GM21360 (cell line): Measurements from ENCODE around the gene TRAK1.

Source experiments
- ATAC-seq: cut with Tn5 transposase; IDR thresholded peaks from one replicate; pipeline ENCODE4 v1.9.1; 2021; ENCODE audit warnings: mild to moderate bottlenecking, moderate library complexity; ENCODE audit not compliant: unreplicated experiment

The TRAK1 gene

GRCh38 chr3:42194943-42195510 lies 103.9 kb downstream of the TRAK1 start:
- no peak for ATAC-seq

- peak; percentile 55 for ATAC-seq
Observed at GRCh38 chr3:42195879-42196330, 104.7 kb downstream of the TRAK1 start.

DNA sequence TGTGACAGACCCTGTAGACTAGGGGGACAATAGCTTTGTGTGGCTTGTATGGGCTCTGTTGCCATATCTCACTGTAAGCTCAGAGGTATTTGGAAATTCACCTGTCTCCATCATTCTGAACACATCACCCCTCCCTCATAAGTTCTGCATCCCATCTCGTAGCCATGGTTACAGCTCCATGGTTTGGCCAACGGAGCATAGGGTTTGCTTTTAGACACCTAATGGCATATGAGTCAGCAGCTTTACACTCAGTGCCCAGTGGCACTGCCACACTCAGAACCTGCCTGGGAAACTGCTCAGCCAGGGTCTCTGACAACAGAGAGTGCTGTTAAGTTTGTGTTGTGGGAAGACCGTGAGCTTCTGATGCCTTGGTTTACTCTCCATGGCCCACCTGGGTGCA lies 107.6 kb downstream of the TRAK1 start:
- ATAC-seq = no peak

DNA sequence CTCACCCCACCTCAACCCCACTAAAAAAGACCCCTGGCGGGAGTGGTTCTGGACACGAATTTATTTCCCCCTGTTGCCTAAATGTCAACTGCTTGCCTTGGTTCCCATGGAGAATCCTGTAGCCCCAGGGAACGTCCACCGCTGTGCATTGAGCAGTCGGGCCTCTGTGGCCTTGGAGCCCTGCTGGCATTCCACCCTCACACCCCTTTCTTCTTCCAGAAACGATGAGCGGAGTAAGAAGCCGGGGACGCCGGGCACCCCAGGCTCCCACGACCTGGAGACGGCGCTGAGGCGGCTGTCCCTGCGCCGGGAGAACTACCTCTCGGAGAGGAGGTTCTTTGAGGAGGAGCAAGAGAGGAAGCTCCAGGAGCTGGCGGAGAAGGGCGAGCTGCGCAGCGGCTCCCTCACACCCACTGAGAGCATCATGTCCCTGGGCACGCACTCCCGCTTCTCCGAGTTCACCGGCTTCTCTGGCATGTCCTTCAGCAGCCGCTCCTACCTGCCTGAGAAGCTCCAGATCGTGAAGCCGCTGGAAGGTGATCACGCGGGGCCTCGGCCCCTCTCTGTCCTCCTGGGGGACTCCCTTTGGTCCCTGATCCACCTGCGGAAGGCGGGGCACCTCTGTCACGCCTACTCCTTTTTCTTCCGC lies 111.2 kb downstream of the TRAK1 start:
- no peak for ATAC-seq

- no peak for ATAC-seq
Observed at GRCh38 chr3:42204867-42205599, 113.9 kb downstream of the TRAK1 start.

DNA sequence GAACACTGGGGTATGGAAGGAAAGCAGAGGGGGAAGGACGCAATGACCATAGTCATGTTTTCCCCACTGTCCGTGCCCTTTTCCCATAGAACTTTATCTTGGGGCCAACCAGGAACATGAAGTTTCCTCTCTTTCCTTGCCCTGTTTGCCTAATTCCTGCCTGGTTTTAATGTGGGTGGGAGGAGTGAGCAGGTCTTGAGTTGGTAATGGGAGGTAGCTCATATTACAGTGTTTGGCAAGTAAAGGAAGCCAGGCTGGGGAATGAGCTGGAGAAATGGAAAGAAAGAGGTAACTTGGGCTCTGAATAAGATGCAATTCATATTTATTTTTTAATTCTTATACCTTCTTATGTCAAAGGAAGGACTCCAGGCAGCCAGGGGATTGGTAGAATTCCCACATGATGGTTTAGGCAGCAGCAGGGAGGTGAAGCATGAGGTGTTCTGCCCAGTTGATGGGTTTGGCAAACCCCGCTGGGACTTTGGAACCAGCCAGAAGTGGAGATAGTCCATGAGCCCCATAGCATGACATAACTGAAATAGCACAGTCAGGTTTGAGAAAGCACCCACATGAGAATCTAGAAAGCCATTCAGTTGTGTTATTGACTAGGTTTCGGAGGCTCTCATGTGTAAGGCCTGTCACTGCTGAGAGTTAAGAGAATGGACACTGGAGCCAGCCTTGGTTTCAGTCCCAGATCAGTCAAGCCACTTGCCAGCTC lies 114.8 kb downstream of the TRAK1 start:
- ATAC-seq = peak; percentile 95

GRCh38 chr3:42209917-42210316 lies 118.8 kb downstream of the TRAK1 start:
- ATAC-seq = no peak

GRCh38 chr3:42210726-42211125 lies 119.6 kb downstream of the TRAK1 start:
- no peak for ATAC-seq

- no peak for ATAC-seq
Observed at GRCh38 chr3:42213417-42213816, 122.3 kb downstream of the TRAK1 start.

GRCh38 chr3:42214064-42214463 lies 122.9 kb downstream of the TRAK1 start:
- peak; percentile 20 for ATAC-seq

GRCh38 chr3:42214565-42215283 lies 123.6 kb downstream of the TRAK1 start:
- ATAC-seq = peak; percentile 52

- ATAC-seq = peak; percentile 45
Observed at GRCh38 chr3:42216302-42216701, 125.1 kb downstream of the TRAK1 start.

DNA sequence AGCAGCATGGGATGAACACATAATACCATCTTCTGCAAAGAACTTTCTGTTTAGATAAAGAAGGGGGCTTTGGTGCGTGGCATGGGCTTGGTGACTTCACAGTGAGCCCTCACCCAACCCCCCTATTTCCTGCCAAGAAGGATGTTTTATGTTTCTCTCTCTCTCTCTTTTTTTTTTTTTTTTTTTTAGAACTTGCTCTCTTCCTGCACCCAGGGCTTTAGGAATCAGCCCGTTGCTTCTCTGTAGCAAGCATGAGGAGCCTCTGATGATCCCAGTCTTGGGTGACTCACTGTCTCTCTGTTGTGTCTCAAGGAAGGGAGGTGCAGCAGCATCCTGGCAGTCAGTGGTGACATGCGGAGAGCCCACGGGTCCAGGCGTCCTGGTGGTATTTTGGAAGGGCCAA lies 125.8 kb downstream of the TRAK1 start:
- ATAC-seq = no peak

DNA sequence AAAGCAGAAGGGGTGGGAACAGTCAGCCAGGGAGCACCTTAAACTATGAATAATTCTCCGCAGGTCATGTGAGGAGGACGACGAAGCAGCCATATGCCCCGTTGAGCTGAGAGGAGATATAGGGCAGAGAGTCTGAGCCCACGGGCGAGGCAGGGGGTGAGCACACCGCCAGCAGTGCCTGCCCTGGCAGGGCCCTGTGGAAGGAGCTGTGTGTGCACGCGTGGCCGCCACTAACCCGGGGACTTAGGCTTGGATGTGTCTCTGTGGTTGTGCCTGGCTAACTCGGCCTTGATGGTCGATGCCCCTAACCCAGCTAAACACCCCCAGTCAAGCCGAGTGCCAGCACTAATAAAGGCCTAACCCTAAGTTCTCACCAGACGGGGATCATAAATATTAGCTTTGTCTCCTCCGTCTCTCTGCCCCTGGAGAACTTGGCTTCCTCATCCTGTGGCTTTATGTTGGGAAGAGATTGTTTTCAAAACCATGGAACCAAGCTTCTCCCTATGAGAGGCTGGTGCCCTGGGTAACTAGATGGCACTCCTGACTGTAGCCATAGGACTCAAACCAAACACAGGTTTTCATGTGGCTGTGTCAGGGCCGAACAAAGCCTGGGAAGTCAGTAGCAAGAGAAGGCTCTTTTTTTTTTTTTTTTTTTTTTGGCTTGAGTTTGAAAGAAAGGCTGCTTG lies 129.4 kb downstream of the TRAK1 start:
- no peak for ATAC-seq

DNA sequence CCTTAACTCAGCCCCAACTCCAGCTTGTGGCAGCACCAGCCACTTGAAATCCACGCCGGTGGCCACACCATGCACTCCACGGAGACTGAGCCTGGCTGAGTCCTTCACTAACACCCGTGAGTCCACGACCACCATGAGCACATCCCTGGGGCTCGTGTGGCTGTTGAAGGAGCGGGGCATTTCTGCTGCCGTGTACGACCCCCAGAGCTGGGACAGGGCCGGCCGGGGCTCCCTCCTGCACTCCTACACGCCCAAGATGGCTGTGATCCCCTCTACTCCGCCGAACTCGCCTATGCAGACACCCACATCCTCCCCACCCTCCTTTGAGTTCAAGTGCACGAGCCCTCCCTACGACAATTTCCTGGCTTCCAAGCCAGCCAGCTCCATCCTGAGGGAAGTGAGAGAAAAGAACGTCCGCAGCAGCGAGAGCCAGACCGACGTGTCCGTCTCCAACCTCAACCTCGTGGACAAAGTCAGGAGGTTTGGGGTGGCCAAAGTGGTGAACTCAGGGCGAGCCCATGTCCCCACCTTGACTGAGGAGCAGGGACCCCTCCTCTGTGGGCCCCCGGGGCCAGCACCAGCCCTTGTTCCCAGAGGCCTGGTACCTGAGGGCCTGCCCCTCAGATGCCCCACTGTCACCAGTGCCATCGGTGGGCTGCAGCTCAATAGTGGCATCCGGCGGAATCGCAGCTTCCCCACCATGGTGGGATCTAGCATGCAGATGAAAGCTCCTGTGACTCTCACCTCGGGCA lies 132.0 kb downstream of the TRAK1 start:
- ATAC-seq = no peak

GRCh38 chr3:42224178-42224577 lies 133.0 kb downstream of the TRAK1 start:
- no peak for ATAC-seq

DNA sequence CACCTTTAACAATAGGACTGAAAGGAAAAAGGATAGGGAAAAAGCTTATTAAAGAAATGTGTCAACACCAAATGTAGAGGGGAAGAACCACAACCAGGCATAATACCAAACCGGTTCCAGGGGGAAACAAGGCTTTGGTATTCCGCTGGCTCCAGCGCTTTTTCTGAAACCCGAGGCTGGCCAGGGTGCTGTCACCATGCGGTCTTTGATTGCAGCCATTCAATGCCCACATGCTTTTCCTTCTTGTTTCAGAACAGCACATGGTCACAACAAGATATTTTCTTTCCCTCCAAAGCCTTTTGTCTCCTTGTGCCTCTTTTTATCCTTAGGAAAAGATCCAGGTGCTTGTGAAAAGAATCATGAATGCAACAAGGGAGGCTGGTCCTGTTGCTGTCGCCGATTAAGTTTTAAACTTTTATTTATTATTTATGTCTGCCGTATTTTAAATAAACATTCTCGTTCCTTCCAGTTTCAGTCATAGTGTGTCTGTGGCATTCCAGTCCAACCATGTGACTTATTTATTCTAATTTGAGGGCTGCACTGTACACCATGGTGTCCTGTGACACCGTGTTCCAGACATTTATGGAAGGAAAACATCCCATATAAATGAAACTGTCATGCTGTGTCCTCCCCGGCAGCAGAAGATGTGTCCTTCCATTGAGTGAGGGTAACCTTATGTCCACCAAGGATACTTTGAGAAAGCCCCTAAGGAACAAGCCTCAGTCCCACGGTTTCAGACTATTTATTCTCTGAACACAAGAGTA lies 133.7 kb downstream of the TRAK1 start:
- no peak for ATAC-seq

DNA sequence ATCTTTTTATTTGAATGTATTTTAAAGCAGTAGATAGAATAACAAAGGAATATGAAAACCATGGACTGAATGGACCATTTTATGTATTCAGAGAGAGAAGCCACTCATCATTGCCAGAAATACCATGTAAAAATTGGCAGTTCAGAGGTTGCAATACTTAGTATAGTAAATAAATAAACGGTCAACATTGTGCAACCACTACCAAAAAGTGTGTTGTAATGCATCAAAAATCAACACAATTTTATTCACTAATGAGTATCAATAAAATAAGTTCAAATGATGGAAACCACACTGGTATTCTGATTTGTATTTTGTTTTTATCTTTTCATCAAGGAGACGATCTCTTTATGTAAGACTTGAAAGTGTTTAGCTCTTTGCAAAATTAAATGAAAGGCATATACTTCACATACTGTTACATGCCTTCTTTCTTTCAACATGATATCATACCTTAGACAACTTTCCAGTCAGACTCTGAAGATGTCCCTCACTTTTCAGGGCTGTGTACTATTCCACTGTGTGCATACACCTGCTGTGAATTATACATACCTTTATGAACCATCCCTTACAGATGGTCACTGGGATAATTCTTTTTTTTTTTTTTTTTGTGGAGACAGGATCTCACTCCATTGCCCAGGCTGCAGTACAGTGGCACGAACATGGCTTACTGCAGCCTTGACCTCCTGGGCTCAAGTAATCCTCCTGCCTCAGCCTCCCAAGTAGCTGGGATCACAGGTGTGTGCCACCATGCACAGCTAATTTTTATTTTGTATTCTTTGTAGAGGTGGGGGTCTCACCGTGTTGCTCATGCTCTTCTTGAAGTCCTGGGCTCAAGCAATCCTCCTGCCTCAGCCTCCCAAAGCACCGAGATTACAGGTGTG lies 134.6 kb downstream of the TRAK1 start:
- ATAC-seq = no peak
